Caki2 (cell line): ENCODE results near the gene TYROBP. TPM values are rescaled to one million over a fixed set of nuclear protein-coding genes. Genes with fewer than 3 reads are reported as not detected.
"Not testable (repeated sequence)": the region's sequence is repeated elsewhere in the genome, so short reads cannot be mapped to it uniquely, and the experiment has no call there.

ENCODE experiments used
- DNase-seq: peaks from one replicate; pipeline ENCODE4 v3.0.0-alpha.2; 2015; ENCODE audit warnings: low read depth
- in situ Hi-C: cut with HindIII; loops from 2 replicates; pipeline ENCODE4 v1.10.0; 2016; ENCODE audit warnings: low sequenced_read_pairs, low pct_unique_long_range_greater_than_20kb, mixed read lengths
- total RNA-seq: library from RNA; depleted of rRNA; stranded (reverse); fragments of >200 nt; shearing (Covaris generic); gene quantifications from 2 replicates; pipeline ENCODE4 v1.2.3, GENCODE V29; 2014; ENCODE audit warnings: low replicate concordance

The TYROBP gene
- total RNA-seq, 1 experiment from 2014 or later: not detected

DNA sequence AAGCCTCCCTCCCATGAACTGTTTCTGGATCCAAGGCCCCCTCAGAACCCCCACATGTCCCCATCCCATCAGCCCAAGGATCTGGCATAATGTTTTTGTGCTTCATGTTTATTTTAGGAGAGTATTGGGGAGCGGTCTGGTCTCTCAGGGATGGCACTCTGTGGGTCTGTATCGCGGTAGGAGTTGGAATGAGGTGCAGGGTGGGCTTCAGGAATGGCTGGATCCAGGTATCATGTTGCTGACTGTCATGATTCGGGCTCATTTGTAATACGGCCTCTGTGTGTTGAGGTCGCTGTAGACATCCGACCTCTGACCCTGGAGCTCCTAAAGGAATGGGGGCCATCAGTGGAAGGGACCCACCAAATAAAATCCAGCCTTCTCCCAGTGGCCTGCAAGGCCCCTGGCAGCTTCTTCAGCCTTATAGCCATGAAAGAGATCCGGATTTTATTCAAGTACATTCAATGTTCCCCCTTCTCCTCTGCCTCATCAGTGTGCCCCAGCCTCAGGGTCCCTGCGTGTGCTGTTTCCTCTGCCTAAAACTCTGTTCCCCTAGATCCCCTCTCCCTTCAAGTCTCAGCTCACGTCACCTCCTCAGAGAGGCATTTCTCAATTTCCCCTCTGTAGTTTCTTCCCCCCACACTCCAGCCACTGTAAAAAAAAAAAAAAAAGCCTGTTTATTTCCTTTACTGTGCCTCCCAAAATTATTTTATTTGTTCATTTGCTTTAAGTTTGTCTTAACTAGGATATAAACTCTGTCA, 3.6 kb downstream of the TYROBP start:
- no peak for DNase-seq
- in situ Hi-C loops: no loop called here

DNA sequence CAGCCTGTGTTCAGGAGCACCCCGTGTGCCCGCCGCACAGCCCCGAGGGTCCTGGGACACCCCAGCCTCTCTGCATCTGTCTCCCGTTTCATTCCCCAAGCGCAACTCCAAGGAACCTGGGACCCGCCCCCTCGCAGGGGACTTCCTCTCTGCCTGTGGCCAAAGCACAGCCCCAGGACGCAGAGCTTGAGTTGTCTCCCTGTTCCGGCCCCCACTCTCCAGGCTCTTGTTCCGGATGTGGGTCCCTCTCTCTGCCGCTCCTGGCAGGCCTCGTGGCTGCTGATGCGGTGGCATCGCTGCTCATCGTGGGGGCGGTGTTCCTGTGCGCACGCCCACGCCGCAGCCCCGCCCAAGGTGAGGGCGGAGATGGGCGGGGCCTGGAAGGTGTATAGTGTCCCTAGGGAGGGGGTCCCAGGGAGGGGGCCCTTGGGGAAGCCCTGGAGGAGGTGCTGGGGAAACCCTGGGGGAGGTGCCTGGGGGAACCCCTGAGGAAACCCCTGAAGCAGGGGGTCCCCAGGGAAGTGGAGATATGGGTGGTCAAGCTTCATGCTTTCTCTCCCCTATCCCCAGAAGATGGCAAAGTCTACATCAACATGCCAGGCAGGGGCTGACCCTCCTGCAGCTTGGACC, 4.4 kb downstream of the TYROBP start:
- DNase-seq: peak; percentile 90
- in situ Hi-C loops: no loop called here

DNA sequence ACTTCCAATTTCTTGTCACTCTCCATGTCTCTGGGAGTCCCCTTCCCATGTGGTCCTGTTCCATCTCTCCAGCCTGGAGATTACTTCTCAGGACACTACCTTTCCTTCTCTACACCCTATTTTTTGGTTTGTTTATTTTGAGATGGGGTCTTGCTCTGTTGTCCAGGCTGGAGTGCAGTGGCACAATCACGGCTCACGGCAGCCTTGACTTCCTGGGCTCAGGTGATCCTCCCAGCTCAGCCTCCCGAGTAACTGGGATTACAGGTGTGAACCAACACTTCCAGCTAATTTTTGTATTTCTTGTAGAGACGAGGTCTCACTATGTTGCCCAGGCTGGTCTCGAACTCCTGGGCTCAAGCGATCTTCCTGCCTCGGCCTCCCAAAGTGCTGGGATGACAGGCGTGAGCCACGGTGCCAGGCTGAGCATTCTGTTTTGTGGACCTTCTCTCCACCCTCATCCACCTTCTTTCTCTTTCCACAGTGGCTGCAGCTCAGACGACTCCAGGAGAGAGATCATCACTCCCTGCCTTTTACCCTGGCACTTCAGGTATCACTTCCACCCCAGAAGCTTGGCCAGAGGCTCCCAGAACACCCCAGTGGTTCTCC, 5.1 kb downstream of the TYROBP start:
- in situ Hi-C loops: no loop called here
- no peak for DNase-seq

DNA sequence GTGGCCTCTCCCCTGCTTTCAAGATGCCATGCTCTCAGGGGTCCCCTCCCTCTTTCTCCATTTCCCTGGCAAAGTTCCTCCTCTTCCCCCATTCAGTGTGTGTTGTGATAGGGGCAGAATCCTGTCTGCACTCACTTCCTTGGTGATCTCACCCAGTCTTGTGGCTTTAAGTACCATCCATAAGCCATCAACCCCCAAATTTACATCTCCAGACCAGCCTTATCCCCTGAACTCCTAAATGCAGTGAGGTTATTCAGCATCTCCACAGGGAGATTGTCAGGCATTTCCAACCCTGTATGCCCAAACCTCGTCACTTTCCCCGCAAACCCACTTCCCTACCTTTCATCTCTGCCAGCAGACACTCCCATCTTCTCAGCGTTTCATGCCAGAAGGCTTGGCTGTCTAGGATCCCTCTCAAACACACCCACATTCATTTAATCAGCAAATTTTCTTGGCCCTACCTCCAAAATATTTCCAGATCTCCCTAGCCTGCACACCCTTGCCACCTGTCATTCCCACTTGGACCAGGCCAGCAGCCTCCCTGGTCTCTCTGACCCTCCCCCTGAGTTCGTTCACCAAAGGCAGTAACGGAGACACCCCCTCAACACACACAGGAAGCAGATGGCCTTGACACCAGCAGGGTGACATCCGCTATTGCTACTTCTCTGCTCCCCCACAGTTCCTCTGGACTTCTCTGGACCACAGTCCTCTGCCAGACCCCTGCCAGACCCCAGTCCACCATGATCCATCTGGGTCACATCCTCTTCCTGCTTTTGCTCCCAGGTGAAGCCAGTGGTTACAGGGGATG, 6.0 kb downstream of the TYROBP start, which contains the start of gene HCST:
Gene HCST (plus strand): TSS at position 676 of the 808 bp plus-strand sequence. CDS start 65 bp downstream, at position 741.
- DNase-seq: peak; percentile 38
- in situ Hi-C loops: no loop called here

DNA sequence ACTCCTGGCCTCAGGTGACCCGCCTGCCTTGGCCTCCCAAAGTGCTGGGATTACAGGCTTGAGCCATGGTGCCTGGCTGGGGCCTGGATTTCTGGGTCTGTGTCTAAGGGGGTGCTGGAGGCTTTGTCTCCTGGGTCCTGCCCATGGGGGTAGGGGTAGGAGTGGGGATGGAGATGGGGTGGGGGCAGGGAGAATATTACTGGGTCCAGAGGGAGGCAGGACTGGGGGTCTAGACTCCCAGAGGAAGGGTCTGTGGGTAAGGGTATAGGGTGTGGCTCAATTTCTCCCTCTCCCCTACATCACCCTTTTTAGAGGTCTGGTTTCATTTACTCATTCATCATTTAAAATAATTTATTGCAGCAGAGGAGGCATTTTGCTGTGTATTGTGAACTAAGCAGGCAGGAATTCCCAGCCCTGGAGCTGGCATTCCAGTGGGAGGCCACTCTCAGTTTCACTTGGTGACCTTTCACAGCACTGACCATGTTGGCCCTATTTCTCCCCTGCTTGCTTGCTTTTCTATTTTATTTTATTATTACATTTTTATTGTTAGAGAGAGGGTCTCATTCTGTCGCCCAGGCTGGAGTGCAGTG, 6.9 kb downstream of the TYROBP start:
- DNase-seq: peak; percentile 47
- in situ Hi-C loops: no loop called here

DNA sequence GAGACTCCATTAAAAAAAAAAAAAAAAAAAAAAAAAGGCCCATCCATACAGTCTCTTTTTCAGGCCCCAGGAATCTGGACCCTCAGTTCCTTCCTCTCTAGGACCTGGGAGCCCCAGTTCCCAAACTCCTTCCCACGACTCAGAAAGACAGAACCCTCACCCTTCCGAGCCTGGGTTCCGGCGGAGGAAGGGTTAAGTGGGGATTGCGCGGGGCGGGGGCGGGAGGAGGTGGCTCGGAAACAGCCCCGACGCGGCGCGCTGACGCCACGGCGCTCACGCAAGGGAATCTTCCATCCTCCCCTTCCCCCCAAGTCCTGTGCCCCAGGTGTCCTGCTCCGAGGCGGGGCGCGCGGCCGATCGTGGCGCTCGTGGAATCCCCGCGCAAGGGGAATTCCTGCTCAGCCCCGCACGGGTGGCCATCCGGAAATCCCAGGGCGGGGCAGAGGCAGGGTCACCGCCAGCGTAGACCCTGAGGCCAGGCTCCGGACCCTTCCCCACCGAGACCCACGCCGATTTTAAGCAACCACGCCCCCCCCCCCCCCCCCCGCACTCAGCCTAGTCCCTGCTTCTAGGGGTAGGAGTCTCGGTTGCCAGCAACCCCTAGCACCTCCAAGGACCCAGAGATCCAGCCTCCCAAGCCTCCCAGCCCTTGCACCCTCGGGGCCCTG, 8.4 kb downstream of the TYROBP start:
- DNase-seq: peak; percentile 91
- in situ Hi-C loops: no loop called here

DNA sequence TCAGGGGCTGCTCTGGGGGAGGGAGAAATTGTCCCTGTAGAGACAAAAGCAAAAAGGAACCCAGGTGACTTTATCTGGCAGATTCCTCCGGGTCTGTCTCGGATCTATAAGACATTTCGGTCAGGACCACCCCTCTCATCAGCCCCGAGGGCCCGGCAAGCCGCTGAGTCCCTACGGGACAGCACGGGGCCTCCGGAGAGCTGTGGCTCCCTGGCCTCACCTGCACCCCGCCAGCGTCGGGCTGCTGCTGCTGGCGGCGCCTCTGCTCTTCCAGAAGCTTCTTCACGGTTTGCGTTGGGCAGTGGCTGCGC, 9.6 kb downstream of the TYROBP start:
- in situ Hi-C loops: no loop called here
- DNase-seq: no peak

DNA sequence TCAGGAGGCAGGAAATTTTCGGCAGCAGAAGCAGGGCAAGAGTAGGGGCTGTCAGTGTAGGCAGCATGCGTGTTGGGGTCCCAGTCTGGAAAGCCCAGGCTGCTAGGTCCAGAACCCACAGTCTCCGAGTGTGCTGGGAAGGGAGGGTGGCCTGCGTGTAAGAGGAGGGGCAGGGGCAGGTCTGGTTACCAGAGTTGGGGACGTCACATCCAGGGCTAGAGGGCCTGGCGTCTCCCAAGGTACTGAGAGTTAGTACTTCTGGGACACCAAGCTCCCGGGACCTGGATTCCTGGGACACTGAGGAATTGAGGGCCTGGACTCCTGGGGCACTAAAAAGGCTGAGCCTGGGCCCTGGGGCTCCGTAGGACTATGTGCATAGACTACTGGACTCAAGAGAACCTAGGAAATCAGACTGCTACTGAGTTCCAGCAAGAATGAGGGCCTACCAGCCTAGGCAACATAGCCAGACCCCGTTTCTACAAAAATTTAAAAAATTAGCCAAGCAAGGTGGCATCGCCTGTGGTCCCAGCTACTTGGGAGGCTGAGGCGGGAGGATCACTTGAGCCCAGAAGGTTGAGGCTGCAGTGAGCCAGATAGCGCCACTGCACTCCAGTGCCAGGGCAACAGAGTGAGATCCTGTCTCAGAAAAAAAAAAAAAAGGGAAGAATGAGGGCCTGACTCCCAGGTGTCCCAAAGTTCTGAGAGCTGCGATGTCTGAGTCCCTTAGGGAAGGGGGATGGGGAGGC, 10.2 kb downstream of the TYROBP start:
- DNase-seq: no peak
- in situ Hi-C loops: no loop called here

DNA sequence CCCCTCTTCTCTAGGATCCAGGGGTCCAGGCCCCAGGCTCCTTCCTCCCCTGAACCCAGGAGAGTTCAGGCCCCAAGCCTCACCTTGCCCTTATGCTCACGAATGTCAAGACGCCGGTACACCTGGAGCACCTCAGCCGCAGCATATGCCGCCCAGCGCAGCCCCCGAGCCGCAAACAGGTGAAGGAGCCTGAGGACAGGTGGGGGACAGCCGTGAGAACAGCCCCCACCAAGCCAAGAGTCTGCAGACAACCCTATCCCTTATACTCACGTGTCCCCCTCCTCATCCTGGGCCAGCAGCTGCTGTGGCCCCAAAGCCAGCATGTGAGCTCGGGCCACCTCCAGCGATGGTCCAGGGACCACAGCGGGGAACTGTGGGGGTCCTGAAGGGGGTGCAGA, 11.5 kb downstream of the TYROBP start:
- no peak for DNase-seq
- in situ Hi-C loops: no loop called here

DNA sequence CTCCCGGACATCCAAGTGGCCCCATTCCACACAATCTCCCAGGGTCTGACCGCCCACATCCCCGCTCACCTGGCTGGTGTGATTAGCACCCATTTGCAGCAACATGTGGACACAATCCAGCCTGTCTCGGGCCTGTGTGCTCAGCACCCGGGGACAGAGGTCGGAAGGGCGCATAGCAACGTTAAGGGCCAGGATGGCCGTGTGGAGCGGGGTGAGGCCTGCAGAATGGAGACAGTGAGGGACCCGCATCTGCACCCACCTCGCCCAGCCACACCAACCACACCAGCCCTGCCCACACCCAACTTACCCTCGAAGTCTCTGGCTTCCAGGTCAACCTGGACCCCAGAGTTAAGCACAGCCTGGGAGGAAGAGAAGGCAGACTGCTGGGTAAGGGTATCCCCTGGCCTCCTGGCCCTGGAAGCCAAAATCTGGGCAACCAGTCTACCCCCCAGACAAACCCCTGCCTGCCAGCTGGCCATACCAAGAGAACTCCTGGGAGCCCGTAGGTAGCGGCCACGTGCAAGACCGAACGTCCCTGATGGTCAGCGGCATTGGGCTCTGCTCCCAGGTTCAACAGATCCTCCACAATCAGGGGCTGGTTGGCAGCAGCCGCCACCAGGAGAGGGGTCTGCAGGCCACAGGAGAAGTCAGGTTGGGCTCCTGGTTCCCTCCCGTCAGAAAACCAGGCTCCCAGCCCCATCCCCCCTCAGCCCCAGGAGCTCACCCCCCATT, 12.0 kb downstream of the TYROBP start:
- in situ Hi-C loops: no loop called here
- DNase-seq: no peak

DNA sequence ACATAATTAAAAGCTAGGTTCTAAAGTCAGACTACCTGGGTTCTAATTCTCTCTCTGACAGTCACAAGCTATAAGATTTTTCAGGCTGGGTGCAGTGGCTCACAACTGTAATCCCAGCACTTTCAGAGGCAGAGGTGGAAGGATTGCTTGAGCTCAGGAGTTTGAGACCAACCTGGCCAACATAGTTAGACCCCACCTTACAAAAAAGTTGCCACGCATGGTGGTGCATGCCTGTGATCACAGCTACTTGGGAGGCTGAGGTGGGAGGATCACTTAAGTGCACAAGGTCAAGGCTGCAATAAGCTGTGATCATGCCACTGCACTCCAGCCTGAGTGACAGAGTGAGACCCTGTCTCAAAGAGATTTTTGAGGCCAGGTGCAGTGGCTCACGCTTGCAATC, 13.8 kb downstream of the TYROBP start:
- no peak for DNase-seq
- in situ Hi-C loops: no loop called here

DNA sequence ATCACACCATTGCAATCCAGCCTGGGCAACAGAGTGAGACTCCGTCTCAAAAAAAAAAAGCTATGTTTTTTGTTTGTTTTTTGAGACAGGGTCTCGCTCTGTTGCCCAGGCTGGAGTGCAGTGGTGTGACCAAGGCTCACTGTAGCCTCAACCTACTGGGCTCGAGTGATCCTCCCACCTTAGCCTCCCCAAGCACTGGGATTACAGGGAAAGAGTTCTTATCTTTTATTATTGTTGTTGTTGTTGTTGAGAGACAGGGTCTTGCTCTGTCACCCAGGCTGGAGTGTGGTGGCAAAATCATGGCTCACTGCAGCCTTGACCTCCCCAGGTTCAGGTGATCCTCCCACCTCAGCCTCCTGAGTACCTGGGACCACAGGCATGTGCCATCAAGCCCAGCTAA, 16.3 kb downstream of the TYROBP start:
- DNase-seq: not testable (repeated sequence)

DNA sequence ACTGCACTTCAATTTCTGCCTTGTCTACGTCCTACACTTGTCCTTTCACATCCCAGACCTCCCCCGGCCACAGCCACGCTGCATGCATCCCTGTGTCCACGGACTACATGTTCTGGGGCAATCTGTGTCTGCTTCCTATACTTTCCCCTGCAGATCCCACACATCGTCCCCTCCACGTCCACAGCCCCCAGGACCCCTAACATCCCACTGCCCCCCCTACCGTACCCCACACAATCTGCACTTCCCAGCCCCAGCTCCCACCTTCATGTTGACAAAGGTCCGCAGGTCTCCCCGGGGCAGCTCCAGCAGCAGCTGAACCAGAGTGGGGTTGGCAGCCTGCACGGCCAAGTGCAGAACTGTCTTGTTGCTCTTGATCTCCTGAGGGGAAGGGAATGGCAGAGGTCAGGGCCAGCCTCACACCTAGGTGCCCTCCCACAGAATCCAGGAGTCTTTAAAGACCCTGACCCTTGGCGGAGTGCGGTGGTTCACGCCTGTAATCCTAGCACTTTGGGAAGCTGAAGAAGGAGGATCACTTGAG, 17.9 kb downstream of the TYROBP start:
- in situ Hi-C loops: no loop called here
- no peak for DNase-seq

More for the DNA sequence above, 16.3 kb downstream of the TYROBP start:
- in situ Hi-C loops: not testable (repeated sequence)

DNA sequence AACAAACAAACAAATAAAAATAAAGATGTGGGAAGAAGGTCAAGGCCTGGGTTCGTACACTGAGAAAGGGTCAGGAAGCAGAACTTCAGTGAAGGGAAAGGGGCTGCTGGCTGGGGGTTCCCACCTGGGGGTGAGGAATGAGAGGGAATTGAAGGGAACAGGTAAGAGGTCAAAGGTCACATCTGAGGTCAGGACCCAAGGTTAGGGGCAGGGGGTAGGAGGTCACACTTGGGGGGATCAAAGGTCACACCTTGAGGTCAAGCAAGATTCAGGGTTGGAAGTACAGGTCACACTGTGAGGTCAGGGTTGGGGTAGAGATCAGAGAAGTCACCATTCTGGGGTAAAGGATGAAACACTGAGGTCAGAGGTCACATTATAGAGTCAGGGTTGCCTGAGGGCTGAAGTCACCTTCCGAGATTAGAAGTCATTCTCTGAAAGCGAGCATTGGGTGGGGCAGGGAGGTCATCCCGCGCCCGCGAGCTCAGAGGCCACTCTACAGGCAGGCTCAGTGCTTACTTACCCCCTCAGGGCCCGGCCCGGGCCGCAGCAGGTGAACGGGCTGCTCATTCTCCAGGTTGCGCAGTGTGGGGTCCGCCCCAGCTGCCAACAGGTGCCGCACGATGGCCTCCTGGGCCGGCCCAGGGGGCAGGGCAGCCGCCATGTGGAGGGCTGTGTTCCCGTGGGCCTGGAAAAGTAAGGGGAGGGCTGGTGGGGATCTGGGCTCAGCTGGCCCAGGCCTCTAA, 18.6 kb downstream of the TYROBP start:
- in situ Hi-C loops: no loop called here

DNA sequence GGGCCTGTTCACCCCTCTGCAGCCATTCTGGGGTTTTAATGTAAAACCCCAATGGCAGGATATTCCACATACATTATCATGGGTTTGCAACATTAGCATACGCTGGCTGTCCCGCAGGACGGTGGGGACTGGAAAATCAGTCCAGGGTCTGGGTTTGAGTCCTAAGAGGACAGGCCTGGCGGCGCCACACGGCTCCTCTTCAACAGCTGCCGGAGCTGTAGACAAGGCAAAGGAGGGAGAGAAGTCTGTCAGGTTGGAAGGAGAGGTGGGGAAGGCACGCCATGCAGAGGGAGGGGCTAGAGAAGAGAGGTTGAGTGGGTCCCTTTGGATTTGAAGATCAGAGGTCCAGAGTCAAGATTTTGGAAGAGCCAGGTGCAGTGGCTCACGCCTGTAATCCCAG, 19.7 kb downstream of the TYROBP start:
- in situ Hi-C loops: no loop called here
- DNase-seq: no peak

More for the DNA sequence above, 18.6 kb downstream of the TYROBP start:
- DNase-seq: no peak

DNA sequence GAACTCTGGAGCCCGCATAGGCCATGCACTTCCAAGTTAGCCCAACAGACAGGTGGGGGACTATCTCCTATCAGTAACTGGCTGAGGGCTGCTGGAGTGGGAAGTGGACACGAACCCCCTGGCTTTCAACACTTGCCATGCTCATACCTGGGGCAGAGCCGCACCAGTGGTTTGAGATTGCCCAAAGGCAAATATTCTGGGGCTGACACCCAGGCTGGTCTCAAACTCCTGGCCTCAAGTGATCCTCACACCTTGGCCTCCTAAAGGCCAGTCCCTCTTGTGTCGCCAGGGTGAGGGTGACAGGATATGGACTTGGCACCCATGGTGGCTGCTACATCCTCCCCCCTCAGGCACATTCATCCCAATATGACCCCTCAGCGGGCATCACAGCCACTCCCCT, 20.9 kb downstream of the TYROBP start:
- no peak for DNase-seq
- in situ Hi-C loops: no loop called here
